Neural progenitor cell (in vitro differentiated cells): ENCODE measurements around the gene DNER. TPM values are rescaled to one million over a fixed set of nuclear protein-coding genes. Genes with fewer than 3 reads are reported as not detected.

Source experiments
- DNase-seq: peaks from one replicate; pipeline ENCODE4 v3.0.0-alpha.2; 2016; ENCODE audit warnings: low spot score
- H2AFZ ChIP-seq: fragments of 200-600 bp; sonication (generic); replicated peaks from 2 replicates; pipeline ENCODE4 v1.6.1; 2016; ENCODE audit warnings: antibody characterized with exemption
- H3F3A ChIP-seq: fragments of 200-600 bp; sonication (generic); 2 replicates; pipeline ENCODE4 v1.6.1; 2016; ENCODE audit warnings: antibody characterized with exemption, low read depth
- H3K27ac ChIP-seq: fragments of 200-600 bp; sonication (generic); 2 replicates; pipeline ENCODE4 v1.5.1; 2016; ENCODE audit warnings: mild to moderate bottlenecking
- H3K27me3 ChIP-seq: fragments of 200-600 bp; sonication (generic); 2 replicates; pipeline ENCODE4 v1.6.1; 2016; ENCODE audit warnings: mild to moderate bottlenecking, moderate library complexity
- H3K36me3 ChIP-seq: fragments of 200-600 bp; sonication (generic); 2 replicates; pipeline ENCODE4 v1.5.1; 2016
- H3K4me1 ChIP-seq: fragments of 200-600 bp; sonication (generic); 2 replicates; pipeline ENCODE4 v1.6.1; 2016; ENCODE audit warnings: mixed run types
- H3K4me2 ChIP-seq: fragments of 200-600 bp; sonication (generic); 2 replicates; pipeline ENCODE4 v1.6.1; 2016
- H3K4me3 ChIP-seq: fragments of 200-600 bp; sonication (generic); 2 replicates; pipeline ENCODE4 v1.5.1; 2016
- H3K79me2 ChIP-seq: fragments of 200-600 bp; sonication (generic); 2 replicates; pipeline ENCODE4 v1.6.1; 2016; ENCODE audit warnings: low read depth
- H3K9ac ChIP-seq: fragments of 200-600 bp; sonication (generic); 2 replicates; pipeline ENCODE4 v1.6.1; 2016
- H3K9me3 ChIP-seq: fragments of 200-600 bp; sonication (generic); 2 replicates; pipeline ENCODE4 v1.5.1; 2016; ENCODE audit warnings: low read depth
- H4K20me1 ChIP-seq: fragments of 200-600 bp; sonication (generic); 2 replicates; pipeline ENCODE4 v1.6.1; 2016; ENCODE audit warnings: low read depth
- H3K27ac Mint-ChIP-seq: 3 replicates; pipeline ENCODE4 v1.8.0; 2021; ENCODE audit warnings: mixed read lengths
- H3K27me3 Mint-ChIP-seq: 2 replicates; pipeline ENCODE4 v1.8.0; 2022; ENCODE audit warnings: low read depth, mild to moderate bottlenecking, inconsistent platforms, moderate library complexity, mixed read lengths; ENCODE audit not compliant: insufficient read depth
- H3K36me3 Mint-ChIP-seq: 3 replicates; pipeline ENCODE4 v1.8.0; 2021; ENCODE audit warnings: mixed read lengths
- H3K4me1 Mint-ChIP-seq: 3 replicates; pipeline ENCODE4 v1.8.0; 2021; ENCODE audit warnings: mixed read lengths
- H3K4me3 Mint-ChIP-seq: 3 replicates; pipeline ENCODE4 v1.8.0; 2021; ENCODE audit warnings: mild to moderate bottlenecking, moderate library complexity, mixed read lengths
- H3K9me3 Mint-ChIP-seq: 3 replicates; pipeline ENCODE4 v1.8.0; 2020; ENCODE audit warnings: mixed read lengths
- EZH2 ChIP-seq: fragments of 200-600 bp; sonication (generic); IDR thresholded peaks from 2 replicates; pipeline ENCODE4 v1.6.1; 2017; ENCODE audit warnings: antibody characterized with exemption, mild to moderate bottlenecking, moderate library complexity
- EZH2phosphoT487 ChIP-seq: fragments of 200-600 bp; sonication (generic); IDR thresholded peaks from 2 replicates; pipeline ENCODE4 v1.6.1; 2017; ENCODE audit warnings: antibody characterized with exemption
- total RNA-seq: library from RNA; depleted of rRNA; stranded (reverse); fragments of >200 nt; gene quantifications from 2 replicates; pipeline ENCODE4 v1.2.3, GENCODE V29; 2015; ENCODE audit warnings: low replicate concordance
- TF ChIP-seq, protein P1 (sequence below): fragments of 200-600 bp; sonication (generic); IDR thresholded peaks from 2 replicates; pipeline ENCODE4 v1.5.1; 2017; ENCODE audit warnings: antibody characterized with exemption, mild to moderate bottlenecking

Gene DNER
- total RNA-seq, 1 donor from 2014 or later: 0.97 TPM

DNA sequence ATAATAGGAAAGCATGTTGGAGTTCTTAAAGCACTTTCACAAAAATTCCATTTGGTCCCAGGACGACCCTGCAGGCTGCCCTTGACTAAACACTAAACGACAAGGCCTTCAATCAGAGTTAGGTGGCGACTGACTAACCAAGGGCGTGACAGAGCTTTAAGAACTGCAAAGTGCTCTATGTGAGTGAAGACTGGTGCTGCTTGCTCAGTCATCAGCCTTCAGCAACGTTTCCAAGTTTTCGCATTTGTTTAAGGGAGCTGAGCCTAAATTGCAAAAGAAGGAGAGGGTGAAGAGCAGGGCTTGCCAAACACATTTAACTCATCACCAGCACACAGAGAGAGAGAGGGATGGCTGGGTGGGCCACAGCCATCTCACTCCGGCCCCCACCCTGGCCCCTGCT is 238.6 kb downstream of the DNER start:
- H2AFZ ChIP-seq: no peak overlapping the region
- H3K27me3 ChIP-seq: no peaks in the 10 kb centered on the region
- no peak overlapping the region for H3K4me3 ChIP-seq
- peaks cover 2% of the 10 kb centered on the region for H3K27me3 Mint-ChIP-seq
- no peak for TF ChIP-seq EZH2phosphoT487
- TF ChIP-seq, protein P1, sequence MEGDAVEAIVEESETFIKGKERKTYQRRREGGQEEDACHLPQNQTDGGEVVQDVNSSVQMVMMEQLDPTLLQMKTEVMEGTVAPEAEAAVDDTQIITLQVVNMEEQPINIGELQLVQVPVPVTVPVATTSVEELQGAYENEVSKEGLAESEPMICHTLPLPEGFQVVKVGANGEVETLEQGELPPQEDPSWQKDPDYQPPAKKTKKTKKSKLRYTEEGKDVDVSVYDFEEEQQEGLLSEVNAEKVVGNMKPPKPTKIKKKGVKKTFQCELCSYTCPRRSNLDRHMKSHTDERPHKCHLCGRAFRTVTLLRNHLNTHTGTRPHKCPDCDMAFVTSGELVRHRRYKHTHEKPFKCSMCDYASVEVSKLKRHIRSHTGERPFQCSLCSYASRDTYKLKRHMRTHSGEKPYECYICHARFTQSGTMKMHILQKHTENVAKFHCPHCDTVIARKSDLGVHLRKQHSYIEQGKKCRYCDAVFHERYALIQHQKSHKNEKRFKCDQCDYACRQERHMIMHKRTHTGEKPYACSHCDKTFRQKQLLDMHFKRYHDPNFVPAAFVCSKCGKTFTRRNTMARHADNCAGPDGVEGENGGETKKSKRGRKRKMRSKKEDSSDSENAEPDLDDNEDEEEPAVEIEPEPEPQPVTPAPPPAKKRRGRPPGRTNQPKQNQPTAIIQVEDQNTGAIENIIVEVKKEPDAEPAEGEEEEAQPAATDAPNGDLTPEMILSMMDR: no peak
- no peak overlapping the region for H3K27ac ChIP-seq
- no peaks in the 10 kb centered on the region for H3K36me3 ChIP-seq
- no peak for DNase-seq
- H3K4me1 Mint-ChIP-seq: peaks cover 2% of the 10 kb centered on the region
- H3K9ac ChIP-seq: no peak overlapping the region
- H3K36me3 Mint-ChIP-seq: no peaks in the 10 kb centered on the region
- no peak overlapping the region for H3K4me3 Mint-ChIP-seq
- no peaks in the 10 kb centered on the region for H3K9me3 ChIP-seq
- no peak overlapping the region for H3K4me2 ChIP-seq
- H3K9me3 Mint-ChIP-seq: no peaks in the 10 kb centered on the region
- H4K20me1 ChIP-seq: no peaks in the 10 kb centered on the region
- H3K4me1 ChIP-seq: no peaks in the 10 kb centered on the region
- H3K79me2 ChIP-seq: no peaks in the 10 kb centered on the region
- H3F3A ChIP-seq: no peaks in the 10 kb centered on the region
- H3K27ac Mint-ChIP-seq: no peak overlapping the region

DNA sequence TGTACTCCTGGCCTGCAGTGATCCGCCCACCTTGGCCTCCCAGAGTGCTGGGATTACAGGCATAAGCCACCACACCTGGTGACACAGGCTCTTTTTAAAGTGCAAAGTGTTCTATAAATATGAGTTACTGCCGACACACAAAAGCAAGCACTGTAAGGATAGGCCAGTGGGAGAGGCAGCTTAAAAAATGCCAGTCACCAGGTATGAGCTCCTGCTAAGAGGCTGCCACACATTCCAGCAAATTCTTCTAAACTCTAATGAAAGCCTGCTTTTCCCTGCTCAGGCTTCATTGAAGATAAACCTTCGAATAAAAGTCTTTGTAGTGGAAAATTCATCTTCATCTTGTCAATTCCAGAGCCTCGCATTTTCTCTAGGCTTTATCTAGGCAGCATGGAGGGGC is 240.2 kb downstream of the DNER start:
- Mint-ChIP-seq H3K9me3 (no peaks in the 10 kb centered on the region), H3K27me3 (peaks cover 2% of the 10 kb centered on the region), H3K36me3 (no peaks in the 10 kb centered on the region), H3K4me1 (peaks cover 2% of the 10 kb centered on the region), H3K4me3 (no peak overlapping the region), H3K27ac (no peak overlapping the region)
- no peaks in the 10 kb centered on the region for H3K4me1 ChIP-seq
- no peaks in the 10 kb centered on the region for H3K9me3 ChIP-seq
- H2AFZ ChIP-seq: no peak overlapping the region
- H4K20me1 ChIP-seq: no peaks in the 10 kb centered on the region
- H3F3A ChIP-seq: no peaks in the 10 kb centered on the region
- TF ChIP-seq, protein P1: no peak
- TF ChIP-seq EZH2 (no peak), EZH2phosphoT487 (no peak)
- H3K4me2 ChIP-seq: no peak overlapping the region
- no peak overlapping the region for H3K27ac ChIP-seq
- H3K36me3 ChIP-seq: no peaks in the 10 kb centered on the region
- H3K27me3 ChIP-seq: no peaks in the 10 kb centered on the region
- H3K79me2 ChIP-seq: no peaks in the 10 kb centered on the region
- H3K4me3 ChIP-seq: no peak overlapping the region
- DNase-seq: no peak
- H3K9ac ChIP-seq: no peak overlapping the region

DNA sequence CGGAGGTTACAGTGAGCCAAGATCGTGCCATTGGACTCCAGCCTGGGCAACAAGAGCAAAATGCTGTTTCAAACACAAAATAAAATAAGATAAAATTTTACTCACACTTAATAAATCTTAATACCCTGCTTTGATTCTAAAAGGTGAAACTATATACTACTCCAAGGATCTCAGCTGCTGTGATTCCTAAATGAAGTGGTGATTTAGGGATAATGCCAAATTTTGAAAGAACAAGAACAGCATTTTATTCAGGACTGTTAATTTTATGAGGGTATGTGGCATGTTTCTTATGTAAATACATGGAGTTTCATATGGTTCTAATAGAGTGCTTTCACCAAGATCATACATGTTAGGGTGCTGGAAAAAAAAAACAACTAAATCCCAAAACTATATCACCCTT is 243.6 kb downstream of the DNER start:
- DNase-seq: no peak
- Histone ChIP-seq H3K9ac (no peak overlapping the region), H4K20me1 (no peaks in the 10 kb centered on the region), H3K4me1 (no peaks in the 10 kb centered on the region), H3K79me2 (no peaks in the 10 kb centered on the region), H3F3A (no peaks in the 10 kb centered on the region), H3K27ac (no peak overlapping the region), H3K4me3 (no peak overlapping the region), H3K27me3 (no peaks in the 10 kb centered on the region), H3K4me2 (no peak overlapping the region), H3K9me3 (no peaks in the 10 kb centered on the region), H2AFZ (no peak overlapping the region), H3K36me3 (no peaks in the 10 kb centered on the region)
- no peak for TF ChIP-seq EZH2phosphoT487
- no peak for TF ChIP-seq EZH2
- TF ChIP-seq, protein P1: no peak
- Mint-ChIP-seq H3K36me3 (no peaks in the 10 kb centered on the region), H3K27me3 (peaks cover 2% of the 10 kb centered on the region), H3K4me1 (no peaks in the 10 kb centered on the region), H3K4me3 (no peak overlapping the region), H3K9me3 (no peaks in the 10 kb centered on the region), H3K27ac (no peak overlapping the region)

DNA sequence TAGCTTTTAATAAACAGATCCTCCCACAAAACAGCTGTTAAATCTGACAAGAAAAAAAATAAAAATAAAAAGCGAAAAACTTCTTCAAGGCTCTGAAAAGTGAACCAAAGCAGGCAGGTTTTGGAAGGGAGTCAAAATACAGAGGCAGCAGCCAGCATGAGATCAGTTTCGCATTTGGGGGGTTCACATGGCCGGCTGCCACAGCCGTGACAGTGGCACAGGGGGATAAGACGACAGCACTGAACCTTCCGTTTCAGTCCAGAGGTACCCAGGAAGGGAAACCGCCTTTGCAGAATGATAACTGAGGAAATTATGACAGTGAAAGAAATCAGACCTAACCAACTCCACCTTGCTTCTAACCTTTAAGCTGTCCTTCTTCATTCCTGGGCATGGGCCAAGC is 246.6 kb downstream of the DNER start:
- TF ChIP-seq, protein P1: no peak
- TF ChIP-seq EZH2phosphoT487 (no peak), EZH2 (no peak)
- H3K4me3 ChIP-seq: no peak overlapping the region
- no peak for DNase-seq

More for the DNA sequence above, 246.6 kb downstream of the DNER start:
- no peaks in the 10 kb centered on the region for H4K20me1 ChIP-seq
- no peaks in the 10 kb centered on the region for H3F3A ChIP-seq
- Mint-ChIP-seq H3K4me3 (no peak overlapping the region), H3K36me3 (no peaks in the 10 kb centered on the region), H3K4me1 (no peaks in the 10 kb centered on the region), H3K27ac (no peak overlapping the region), H3K27me3 (no peaks in the 10 kb centered on the region), H3K9me3 (no peaks in the 10 kb centered on the region)
- no peaks in the 10 kb centered on the region for H3K27me3 ChIP-seq
- no peaks in the 10 kb centered on the region for H3K9me3 ChIP-seq
- H3K9ac ChIP-seq: no peak overlapping the region
- no peaks in the 10 kb centered on the region for H3K4me1 ChIP-seq
- H3K79me2 ChIP-seq: no peaks in the 10 kb centered on the region
- no peaks in the 10 kb centered on the region for H3K36me3 ChIP-seq
- H3K4me2 ChIP-seq: no peak overlapping the region
- H3K27ac ChIP-seq: no peak overlapping the region
- H2AFZ ChIP-seq: no peak overlapping the region
